Measurements from ENCODE around the gene NABP2.

NABP2 gene

DNA sequence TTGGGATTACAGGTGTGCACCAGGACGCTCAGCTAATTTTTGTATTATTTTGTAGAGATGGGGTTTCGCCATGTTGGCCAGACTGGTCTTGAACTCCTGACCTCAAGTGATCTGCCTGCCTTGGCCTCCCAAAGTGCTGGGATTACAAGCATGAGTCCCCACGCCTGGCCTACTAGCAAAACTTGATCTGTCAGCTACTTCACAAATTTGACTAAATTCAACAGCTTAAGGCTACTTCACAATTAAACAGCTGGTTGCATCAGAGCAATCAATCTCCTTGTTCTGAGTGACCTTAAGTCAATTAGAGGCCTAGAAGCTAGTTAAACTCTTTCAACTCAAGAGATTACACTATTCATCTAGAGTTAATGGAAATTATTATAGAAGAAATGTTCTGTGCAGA lies 54.8 kb downstream of the NABP2 start:
- no peak for DNase-seq (ENCODE audit: low read depth)
